Measurements from ENCODE around the gene MEX3D.

MEX3D gene

GRCh38 chr19:1568320-1569019 lies at the start of gene MEX3D:
TSS of gene MEX3D (minus strand) at chr19:1568325. CDS start at chr19:1568058, 267 bp downstream.
- H3K27me3 ChIP-seq (ENCODE audit: low read depth), result no peaks in the 10 kb centered on the region
- H3K4me1 ChIP-seq, result no peaks in the 10 kb centered on the region
- in situ Hi-C loops (cut with MboI; ENCODE audit: low sequenced_read_pairs), result no loop called here
- H3K36me3 ChIP-seq (replicated peaks), result peaks cover 2% of the 10 kb centered on the region
- peak; percentile 56 to 81 for DNase-seq (ENCODE audit: low spot score in 2 of 2)
- no peaks in the 10 kb centered on the region for H3K9me3 ChIP-seq
- H3K4me3 ChIP-seq, result peak within 1 kb of the TSS; percentile 70

GRCh38 chr19:1616875-1617274 lies 48.8 kb upstream of the MEX3D start:
- in situ Hi-C loops (cut with MboI; ENCODE audit: low sequenced_read_pairs), result no loop called here
- Histone ChIP-seq H3K36me3 (replicated peaks) (peaks cover 82% of the 10 kb centered on the region), H3K9me3 (no peaks in the 10 kb centered on the region), H3K4me3 (no peak overlapping the region), H3K4me1 (no peaks in the 10 kb centered on the region), H3K27me3 (ENCODE audit: low read depth) (no peaks in the 10 kb centered on the region)
- no peak for DNase-seq (ENCODE audit: low spot score in 2 of 2)

- Histone ChIP-seq H3K9me3 (no peaks in the 10 kb centered on the region), H3K4me1 (no peaks in the 10 kb centered on the region), H3K36me3 (replicated peaks) (peaks cover 84% of the 10 kb centered on the region), H3K27me3 (ENCODE audit: low read depth) (no peaks in the 10 kb centered on the region), H3K4me3 (no peak overlapping the region)
- DNase-seq (ENCODE audit: low spot score in 2 of 2), result no peak
- in situ Hi-C loops (cut with MboI; ENCODE audit: low sequenced_read_pairs), result no loop called here
These were observed 48.3 kb upstream of the MEX3D start for GRCh38 chr19:1616396-1616795.

GRCh38 chr19:1615156-1615765 lies 47.1 kb upstream of the MEX3D start:
- no peaks in the 10 kb centered on the region for H3K27me3 ChIP-seq (ENCODE audit: low read depth)
- peaks cover 84% of the 10 kb centered on the region for H3K36me3 ChIP-seq (replicated peaks)
- H3K4me3 ChIP-seq, result no peak overlapping the region
- H3K4me1 ChIP-seq, result no peaks in the 10 kb centered on the region
- in situ Hi-C loops (cut with MboI; ENCODE audit: low sequenced_read_pairs), result no loop called here
- no peaks in the 10 kb centered on the region for H3K9me3 ChIP-seq
- no peak for DNase-seq (ENCODE audit: low spot score in 2 of 2)

- Histone ChIP-seq H3K4me1 (no peaks in the 10 kb centered on the region), H3K27me3 (ENCODE audit: low read depth) (no peaks in the 10 kb centered on the region)
These were observed 45.9 kb upstream of the MEX3D start for GRCh38 chr19:1613808-1614570.

GRCh38 chr19:1613146-1613545 lies 45.0 kb upstream of the MEX3D start:
- no peak overlapping the region for H3K4me3 ChIP-seq
- no peaks in the 10 kb centered on the region for H3K27me3 ChIP-seq (ENCODE audit: low read depth)
- DNase-seq (ENCODE audit: low spot score in 2 of 2), result no peak
- H3K9me3 ChIP-seq, result no peaks in the 10 kb centered on the region
- H3K4me1 ChIP-seq, result no peaks in the 10 kb centered on the region
- in situ Hi-C loops (cut with MboI; ENCODE audit: low sequenced_read_pairs), result no loop called here
- peaks cover 77% of the 10 kb centered on the region for H3K36me3 ChIP-seq (replicated peaks)

More at GRCh38 chr19:1613808-1614570, 45.9 kb upstream of the MEX3D start:
- in situ Hi-C loops (cut with MboI; ENCODE audit: low sequenced_read_pairs), result no loop called here
- DNase-seq (ENCODE audit: low spot score in 2 of 2), result no peak
- Histone ChIP-seq H3K4me3 (no peak overlapping the region), H3K9me3 (no peaks in the 10 kb centered on the region), H3K36me3 (replicated peaks) (peaks cover 83% of the 10 kb centered on the region)

- H3K27me3 ChIP-seq (ENCODE audit: low read depth), result no peaks in the 10 kb centered on the region
- H3K9me3 ChIP-seq, result no peaks in the 10 kb centered on the region
- H3K4me3 ChIP-seq, result no peak overlapping the region
- no peak for DNase-seq (ENCODE audit: low spot score in 2 of 2)
- peaks cover 69% of the 10 kb centered on the region for H3K36me3 ChIP-seq (replicated peaks)
- H3K4me1 ChIP-seq, result no peaks in the 10 kb centered on the region
- in situ Hi-C loops (cut with MboI; ENCODE audit: low sequenced_read_pairs), result no loop called here
These were observed 44.3 kb upstream of the MEX3D start for GRCh38 chr19:1612114-1613086.

- in situ Hi-C loops (cut with MboI; ENCODE audit: low sequenced_read_pairs), result no loop called here
- H3K27me3 ChIP-seq (ENCODE audit: low read depth), result no peaks in the 10 kb centered on the region
- no peaks in the 10 kb centered on the region for H3K9me3 ChIP-seq
- peaks cover under 1% of the 10 kb centered on the region for H3K4me1 ChIP-seq
- H3K4me3 ChIP-seq, result no peak overlapping the region
- peaks cover 59% of the 10 kb centered on the region for H3K36me3 ChIP-seq (replicated peaks)
- DNase-seq (ENCODE audit: low spot score in 2 of 2), result no peak
These were observed 43.2 kb upstream of the MEX3D start for GRCh38 chr19:1611353-1611752.

GRCh38 chr19:1610579-1610978 lies 42.5 kb upstream of the MEX3D start:
- no peaks in the 10 kb centered on the region for H3K27me3 ChIP-seq (ENCODE audit: low read depth)
- no peak overlapping the region for H3K4me3 ChIP-seq
- no peak for DNase-seq (ENCODE audit: low spot score in 2 of 2)
- H3K9me3 ChIP-seq, result no peaks in the 10 kb centered on the region
- H3K36me3 ChIP-seq (replicated peaks), result peaks cover 53% of the 10 kb centered on the region
- in situ Hi-C loops (cut with MboI; ENCODE audit: low sequenced_read_pairs), result no loop called here
- H3K4me1 ChIP-seq, result peaks cover 5% of the 10 kb centered on the region

- in situ Hi-C loops (cut with MboI; ENCODE audit: low sequenced_read_pairs), result no loop called here
- DNase-seq (ENCODE audit: low spot score in 2 of 2), result no peak
- peaks cover 5% of the 10 kb centered on the region for H3K4me1 ChIP-seq
- H3K27me3 ChIP-seq (ENCODE audit: low read depth), result no peaks in the 10 kb centered on the region
- no peaks in the 10 kb centered on the region for H3K9me3 ChIP-seq
- H3K4me3 ChIP-seq, result no peak overlapping the region
- peaks cover 48% of the 10 kb centered on the region for H3K36me3 ChIP-seq (replicated peaks)
These were observed 41.8 kb upstream of the MEX3D start for GRCh38 chr19:1609680-1610474.

- in situ Hi-C loops (cut with MboI; ENCODE audit: low sequenced_read_pairs), result no loop called here
- H3K4me3 ChIP-seq, result no peak overlapping the region
- no peaks in the 10 kb centered on the region for H3K9me3 ChIP-seq
- no peaks in the 10 kb centered on the region for H3K27me3 ChIP-seq (ENCODE audit: low read depth)
- H3K36me3 ChIP-seq (replicated peaks), result peaks cover 43% of the 10 kb centered on the region
- no peak for DNase-seq (ENCODE audit: low spot score in 2 of 2)
- H3K4me1 ChIP-seq, result peaks cover 7% of the 10 kb centered on the region
These were observed 40.9 kb upstream of the MEX3D start for GRCh38 chr19:1609103-1609396.

GRCh38 chr19:1608359-1609102 lies 40.4 kb upstream of the MEX3D start:
- Histone ChIP-seq H3K4me3 (no peak overlapping the region), H3K36me3 (replicated peaks) (peaks cover 41% of the 10 kb centered on the region), H3K9me3 (no peaks in the 10 kb centered on the region), H3K4me1 (peaks cover 10% of the 10 kb centered on the region), H3K27me3 (ENCODE audit: low read depth) (no peaks in the 10 kb centered on the region)
- no peak for DNase-seq (ENCODE audit: low spot score in 2 of 2)
- in situ Hi-C loops (cut with MboI; ENCODE audit: low sequenced_read_pairs), result no loop called here

Data from HAP-1 (cell line).